Stromal cell of bone marrow (primary cell): ENCODE data around the gene PITX2.

Source experiments
- DNase-seq: peaks from one replicate; pipeline ENCODE4 v3.0.0-alpha.2; 2012; ENCODE audit warnings: low read depth

The PITX2 gene

DNA sequence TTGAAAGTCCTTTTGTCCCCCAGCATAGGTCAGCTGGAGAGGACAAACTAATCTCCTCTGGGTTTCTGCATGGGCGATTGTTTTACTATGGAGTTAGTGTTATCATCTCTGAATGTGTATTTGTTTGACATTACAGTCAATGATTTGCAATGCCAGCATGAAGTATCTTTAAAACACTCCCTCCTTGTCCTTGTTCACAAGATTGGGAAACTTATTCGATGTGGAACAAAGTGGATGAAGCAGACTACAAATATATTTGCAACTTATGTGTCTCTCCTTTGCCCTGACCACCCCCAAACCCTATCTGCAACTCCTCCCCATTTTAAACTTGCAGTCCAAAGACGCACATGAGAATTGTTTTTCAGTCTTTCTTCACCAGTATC lies 1.5 kb upstream of the PITX2 start:
- no peak for DNase-seq

DNA sequence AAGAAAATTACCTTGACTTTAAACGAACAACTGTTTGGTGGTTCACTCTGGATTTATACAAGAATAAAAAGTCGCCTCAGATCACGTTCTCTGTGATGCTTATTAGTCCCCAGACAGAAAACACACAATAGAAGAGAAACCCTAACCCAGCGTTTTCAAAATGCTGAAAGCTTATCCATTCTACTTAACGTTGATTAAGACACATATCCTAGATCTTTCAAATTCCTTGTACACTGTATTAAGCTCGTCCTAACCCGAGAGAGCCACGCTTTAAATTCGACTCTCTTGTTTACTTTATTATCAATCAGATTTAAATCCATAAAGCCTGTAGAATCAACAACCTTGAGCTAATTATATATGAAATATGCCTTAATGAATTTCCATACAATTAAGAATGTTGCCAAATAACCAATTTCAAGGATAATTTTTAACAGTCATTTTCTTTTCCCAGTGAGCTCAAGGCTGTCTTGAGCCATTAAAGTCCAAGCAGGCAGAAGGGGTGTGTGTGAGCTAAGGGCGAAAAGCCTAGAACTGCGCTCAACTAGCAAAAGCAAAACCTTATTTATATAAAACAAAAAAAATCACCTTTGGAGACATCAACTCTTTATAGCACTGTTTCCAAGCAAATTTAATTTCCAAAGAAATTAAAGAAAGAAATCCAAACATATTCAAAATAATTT lies 981 bp upstream of the PITX2 start:
- no peak for DNase-seq

DNA sequence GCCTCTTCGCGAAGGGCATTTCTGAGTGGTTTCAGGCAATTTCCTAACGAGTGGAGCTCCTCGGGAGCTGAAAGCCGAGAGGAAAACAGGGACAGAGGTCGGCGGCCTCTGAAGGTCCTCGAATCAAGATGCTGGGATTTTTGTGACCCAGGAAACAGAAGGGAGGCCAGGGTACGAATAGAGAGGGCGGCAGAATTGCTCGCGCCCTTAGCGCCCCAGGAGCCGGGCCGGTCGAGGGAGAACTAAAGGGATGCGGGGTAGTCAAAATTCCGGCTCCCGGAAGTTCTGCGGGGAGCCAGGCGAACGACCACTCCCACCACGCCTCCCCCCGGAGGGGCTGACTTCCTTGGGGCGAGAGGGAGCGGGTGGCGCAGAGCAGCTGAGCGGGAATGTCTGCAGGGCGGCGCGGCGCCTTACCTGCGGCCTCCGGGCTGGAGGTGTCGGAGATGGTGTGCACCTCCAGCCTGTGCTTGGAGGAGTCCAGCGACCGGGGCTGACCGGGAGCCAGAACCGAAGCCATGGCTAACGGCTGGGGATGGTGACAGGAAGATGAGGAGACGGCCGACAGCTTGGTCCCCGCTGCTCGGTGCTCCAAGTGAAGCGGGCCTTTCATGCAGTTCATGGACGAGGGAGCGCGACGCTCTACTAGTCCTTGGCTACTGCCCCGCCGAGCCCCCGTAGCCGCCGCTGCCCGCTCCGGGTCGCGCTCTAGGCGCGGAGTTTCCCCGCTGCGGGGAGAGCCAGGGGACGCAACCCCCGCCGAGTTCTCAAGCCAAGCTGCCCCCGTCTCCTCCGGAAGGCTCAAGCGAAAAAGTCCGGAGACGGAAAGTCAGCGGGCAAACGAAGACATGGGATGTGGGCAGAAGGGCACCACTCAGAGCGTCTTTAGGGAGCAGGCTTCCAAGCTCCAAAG lies 782 bp downstream of the PITX2 start:
- no peak for DNase-seq

DNA sequence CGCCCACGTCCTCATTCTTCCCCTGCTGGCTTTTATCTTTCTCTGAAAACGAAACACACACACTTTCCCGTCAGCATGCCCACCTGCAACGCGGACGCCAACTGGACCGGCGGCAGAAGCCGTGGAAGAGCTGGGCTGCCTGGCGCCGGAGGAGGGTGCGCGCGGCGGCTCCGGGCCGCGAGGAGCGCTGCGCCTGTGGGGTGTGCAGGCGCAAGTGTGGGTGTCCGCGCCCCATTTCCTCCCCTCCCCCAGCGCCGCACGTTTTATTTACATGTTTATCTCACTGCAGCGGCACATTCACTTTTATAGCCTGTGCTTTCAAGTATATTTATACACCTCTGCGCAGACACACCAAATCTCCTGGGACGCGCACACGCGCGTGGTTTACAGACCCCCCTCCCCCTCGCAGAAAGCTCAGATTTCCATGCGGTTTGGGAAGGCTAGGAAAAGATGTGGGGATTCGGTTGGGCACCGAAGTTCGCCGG lies 1.5 kb downstream of the PITX2 start:
- no peak for DNase-seq

DNA sequence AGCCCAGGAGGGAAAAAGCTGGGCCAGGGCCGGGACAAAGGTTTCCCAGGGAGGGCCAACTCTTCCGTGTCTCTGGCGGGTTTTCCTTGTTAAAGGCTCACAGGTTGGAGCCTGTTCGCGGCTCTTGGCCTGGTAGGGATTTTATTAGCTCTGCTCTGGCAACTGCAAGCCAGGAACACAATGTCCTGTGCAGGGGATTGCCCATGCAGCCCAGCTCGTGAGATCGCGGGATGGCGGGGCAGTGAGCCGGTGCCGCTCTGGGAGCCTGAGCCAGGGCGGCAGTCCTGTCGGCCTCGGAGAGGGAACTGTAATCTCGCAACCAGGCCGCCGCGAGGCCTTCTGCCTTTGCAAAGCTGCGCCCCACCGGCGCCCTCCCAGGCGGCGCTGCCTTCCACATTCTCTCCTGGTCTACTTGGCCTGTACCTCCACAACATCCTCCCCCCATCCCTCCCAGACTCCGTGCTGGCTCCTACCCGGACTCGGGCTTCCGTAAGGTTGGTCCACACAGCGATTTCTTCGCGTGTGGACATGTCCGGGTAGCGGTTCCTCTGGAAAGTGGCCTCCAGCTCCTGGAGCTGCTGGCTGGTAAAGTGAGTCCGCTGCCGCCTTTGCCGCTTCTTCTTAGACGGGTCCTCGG lies 2.1 kb downstream of the PITX2 start:
- no peak for DNase-seq

DNA sequence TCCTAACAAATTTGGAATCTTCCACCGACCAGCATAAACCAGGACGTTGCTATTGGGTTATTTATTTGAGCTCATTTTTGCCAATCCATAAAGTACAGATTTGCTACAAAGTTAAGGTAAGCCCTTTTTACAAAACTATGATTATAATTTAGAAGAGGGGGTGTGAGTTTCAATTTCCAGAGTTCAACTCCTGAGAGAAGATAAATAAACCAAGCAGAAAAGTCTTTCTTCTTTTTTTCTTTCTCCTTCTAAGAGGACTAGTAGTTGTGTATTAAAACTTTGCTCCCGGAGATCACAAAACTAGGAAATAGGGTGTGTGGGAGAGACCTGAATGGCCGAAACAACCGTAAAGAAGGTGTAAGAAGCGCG lies 2.6 kb downstream of the PITX2 start:
- DNase-seq: no peak

DNA sequence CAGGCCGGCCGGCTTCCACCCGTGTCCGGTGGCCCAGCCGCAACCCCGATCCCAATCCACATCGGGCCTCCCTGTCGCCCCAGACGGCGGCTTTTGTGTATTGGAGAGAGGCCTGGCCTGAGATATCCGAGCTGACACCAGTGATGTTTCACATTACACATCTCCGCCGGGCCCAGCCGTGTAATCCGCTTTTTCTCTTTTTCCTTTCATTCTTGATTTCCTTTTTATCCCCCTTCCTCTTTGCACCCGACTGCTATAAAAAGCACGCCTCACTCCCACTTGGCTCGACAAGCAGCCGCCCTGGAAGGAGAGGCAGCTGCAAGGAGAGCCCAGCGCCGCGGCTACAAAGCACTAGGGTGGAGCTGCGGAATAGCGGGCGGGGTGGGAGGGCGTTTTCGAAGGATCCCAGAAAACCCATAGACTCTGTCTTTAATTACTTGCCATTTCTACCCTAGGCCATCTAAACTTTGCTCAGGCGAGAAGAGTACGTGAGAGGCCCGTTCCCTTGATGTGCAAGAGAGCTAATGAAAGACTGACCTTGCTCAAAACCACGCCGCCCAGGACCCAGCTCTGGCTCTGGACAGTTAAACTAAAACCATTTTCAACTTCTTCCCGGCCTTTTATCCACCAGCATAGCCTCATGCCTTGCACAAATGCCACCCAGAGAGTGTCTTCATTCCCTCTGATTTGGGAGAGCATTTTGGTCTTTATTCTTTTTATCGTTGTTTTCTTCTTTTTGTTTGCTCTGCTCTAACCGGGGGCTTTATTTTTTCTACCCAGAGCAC lies 3.2 kb downstream of the PITX2 start:
- no peak for DNase-seq

DNA sequence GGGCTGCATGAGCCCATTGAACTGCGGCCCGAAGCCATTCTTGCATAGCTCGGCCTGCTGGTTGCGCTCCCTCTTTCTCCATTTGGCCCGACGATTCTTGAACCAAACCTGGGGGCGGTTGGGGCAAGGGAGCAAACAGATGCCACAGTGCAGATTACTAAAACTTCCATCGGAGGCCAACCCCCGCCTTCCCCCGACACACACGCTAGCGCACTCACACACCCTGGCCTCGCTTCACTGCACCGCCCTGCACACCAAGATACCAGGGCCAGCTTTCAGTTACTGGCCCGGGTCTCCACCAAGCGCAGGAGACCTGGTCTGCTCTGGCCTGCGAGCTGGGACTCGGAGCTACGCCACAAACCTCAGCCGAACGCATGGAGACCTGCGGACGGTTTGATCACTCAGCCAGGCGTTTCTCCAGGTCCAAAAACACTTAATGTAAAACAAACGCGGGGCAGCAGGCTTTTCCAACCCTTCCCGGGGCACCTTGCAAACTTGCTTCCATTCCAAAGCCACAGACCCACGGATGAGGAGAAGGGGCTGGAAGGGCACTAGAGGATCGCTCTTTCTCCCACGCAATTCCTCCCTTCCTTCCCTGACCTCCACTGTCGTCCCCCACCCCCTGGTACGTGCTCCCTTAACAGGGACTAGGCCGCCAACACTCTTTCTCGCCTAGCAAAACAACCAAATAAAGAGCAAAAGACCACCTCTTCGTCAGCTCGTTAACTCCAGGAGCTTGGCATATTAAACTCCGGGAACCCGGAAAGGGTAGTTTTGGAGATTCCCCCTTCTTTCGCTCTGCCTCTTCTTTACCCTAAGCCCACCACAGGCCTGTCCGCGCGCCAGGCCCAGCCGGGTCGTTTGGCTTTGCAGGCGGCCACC lies 4.1 kb downstream of the PITX2 start:
- DNase-seq: no peak

DNA sequence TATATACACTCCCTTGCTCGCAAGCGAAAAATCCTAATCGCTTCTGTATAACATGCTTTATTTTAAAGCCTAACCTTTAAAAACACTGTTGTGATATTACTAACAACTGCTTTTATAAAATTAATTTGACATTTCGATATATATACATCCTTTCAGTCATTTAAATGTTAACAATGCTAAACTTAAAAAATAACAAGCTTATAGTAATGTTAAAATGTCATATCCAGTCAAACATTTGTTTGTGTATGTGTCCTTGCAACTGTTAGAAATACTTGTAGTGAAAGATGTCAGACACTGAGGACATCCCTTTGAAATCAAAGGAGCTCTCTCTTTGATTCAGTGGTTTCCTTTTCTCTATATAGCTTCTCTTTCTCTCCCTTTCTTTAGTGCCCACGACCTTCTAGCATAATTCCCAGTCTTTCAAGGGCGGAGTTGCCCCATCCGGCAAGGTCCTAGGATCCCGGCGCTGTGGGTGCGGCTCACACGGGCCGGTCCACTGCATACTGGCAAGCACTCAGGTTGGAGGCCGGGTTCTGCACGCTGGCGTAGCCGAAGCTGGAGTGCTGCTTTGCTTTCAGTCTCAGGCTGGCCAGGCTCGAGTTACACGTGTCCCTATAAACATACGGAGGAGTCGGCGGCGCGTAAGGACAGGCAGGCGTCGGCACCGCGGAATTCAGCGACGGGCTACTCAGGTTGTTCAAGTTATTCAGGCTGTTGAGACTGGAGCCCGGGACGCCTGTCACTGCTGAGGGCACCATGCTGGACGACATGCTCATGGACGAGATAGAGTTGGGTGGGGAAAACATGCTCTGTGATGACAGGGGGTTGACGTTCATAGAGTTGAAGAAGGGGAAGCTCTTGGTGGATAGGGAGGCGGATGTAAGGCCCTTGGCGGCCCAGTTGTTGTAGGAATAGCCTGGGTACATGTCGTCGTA lies 5.0 kb downstream of the PITX2 start:
- DNase-seq: no peak

DNA sequence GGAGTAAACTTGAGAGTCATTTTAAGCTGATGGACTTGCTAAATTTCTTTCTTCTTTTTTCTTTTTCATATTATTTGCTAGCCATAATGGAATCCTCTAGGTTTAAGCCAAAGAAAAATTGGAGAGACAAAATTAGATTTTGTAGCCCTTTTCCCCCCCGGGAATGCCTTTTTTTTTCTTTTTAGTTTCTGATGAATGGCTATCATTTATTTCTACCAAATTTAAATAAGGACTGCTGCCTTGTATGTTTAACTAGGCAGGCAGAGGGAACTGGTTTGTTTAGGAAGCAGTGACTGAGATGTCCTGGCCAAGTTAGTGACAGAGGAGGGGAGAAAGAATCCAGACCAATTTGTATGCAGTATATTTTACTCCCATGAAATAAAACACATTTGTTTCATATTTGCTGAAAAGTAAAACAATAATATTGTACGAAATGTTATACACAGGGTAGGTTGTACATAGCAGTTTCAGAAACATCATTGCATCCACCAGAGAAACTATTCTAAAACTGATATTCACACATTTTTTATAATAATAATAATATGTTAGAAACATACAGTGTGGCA lies 5.7 kb downstream of the PITX2 start:
- no peak for DNase-seq

DNA sequence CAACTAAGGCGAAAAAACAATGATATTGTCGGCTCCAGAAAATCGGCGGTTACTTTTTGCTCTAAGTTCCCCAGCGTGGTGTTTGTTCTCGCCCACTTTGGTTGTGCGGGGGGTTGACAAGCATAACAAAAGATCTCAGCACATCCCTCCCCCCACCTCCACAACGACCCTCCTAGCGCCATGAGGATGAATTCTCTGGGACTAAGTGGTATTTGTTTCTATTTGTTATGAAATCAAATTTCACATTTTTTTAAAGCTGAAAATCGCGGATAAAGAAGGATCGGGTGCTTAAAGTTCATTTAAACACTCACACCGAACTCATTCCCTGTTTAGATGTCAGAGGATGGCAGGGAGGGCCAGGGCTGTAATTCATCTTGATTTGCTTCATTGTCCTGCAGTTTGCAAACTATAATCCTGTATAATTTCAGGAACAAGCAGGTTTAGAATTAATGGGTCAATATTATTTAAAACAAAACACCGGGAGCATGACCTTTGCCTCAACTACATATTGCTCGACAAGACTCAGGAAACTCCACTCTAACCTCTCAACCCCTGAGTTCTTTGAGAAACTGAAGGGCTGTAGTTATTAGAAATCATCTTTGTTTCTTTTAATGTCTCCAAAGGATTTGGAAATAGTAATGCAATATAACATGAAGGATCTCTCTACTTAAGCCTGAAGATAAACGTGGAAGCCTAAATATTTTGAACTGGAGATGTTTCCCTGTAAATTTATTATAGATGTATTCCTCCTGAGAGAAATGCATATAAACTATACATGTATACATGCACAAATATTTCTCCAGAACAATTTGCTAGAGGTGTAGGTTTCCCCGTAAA lies 6.4 kb downstream of the PITX2 start:
- no peak for DNase-seq

DNA sequence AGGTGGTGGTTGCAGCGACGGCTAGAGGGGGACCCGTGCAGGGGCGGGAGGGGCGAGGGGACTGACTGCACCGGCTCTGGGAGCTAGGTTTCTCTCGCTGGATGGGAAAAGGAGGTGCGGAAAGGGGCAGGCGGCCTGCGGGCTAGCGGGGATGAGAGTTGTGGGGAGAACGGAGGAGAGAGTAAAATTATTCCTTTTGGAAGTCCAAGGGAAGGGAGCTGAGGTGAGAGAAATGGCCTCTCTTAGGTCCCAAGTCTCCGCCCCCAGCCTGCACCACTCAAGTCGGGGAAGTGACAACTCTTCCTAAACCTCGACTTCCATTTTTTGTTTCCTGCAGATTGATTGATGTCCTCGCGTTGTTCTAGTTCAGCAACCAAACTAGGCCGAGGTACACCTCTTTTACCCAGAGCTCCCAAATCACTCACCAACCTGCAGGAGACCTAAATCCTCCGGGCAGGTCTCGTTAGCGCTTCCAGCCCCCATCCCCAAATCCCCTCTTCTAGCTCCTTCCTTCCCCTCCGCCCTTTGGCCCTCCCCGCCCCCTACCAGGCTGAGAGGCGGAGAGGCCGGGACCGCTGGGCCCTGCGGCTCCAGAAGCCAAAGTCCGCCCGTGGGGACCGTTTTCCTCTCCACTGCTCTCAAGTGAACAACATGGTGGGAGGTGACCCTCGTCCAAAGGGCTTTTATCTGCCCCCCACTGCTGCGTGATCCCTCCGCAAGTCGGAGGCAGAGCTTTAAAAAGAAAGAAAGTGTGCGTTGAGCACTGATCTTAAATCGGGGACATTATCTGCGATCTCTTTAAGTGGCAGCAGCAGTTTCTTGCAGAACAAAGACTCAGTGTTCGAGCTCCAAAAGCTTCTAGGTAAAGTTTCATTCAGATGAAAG lies 7.3 kb downstream of the PITX2 start:
- DNase-seq: no peak

DNA sequence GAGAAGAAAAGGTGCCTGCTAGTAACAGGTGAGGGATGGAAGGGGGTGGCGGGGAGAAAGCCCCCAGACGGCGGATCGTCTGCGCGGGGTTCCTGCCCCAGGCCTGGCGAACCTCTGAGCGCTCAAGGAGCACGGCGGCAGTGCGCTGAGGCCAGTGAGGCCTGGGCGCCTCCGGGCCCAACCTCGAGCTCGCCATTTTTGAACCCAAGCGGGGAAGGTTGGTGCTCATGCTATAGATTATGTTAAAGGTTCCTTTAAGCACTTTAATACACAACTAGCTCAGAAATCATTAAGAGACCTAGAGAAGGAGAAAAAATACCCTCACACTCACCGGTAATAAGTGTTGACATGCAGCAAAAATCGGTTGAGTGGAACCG lies 7.9 kb downstream of the PITX2 start:
- no peak for DNase-seq

DNA sequence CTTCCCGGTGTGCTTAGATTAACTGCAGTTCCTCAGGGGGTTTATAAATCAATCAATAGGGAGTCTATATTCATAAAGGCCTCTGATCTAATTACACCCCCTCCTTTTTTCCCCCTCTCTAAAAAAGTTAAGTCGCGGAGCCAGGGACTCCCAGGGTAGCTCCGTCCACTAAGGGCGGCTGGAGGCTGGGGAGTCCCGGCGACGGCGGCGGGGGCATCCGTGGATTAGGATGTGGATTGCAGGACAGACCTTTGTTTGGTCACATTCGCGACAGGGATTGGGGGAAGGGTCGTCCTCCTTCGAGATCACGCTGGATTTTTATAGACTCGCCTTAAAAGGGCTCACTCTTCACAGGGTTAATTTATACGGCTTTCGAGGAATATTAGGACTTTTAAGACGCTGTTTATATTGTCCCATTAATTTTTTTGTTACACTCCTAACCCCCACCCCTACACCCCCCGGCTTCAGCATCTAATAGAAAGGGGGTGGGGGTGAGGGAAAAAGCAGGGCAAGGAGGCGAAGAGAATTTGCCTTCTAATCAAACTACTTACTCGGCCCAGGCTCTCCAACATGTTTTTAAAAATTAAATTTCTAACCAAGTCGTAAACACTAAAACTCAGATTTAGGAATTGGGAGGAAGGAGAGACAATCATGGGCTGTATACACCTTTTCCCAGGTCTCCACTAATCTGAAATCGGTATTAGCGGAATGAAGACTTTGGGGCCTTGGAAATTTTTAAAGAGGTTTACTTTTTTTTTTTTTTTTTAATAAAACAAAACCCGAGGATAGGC lies 8.5 kb downstream of the PITX2 start:
- DNase-seq: no peak

DNA sequence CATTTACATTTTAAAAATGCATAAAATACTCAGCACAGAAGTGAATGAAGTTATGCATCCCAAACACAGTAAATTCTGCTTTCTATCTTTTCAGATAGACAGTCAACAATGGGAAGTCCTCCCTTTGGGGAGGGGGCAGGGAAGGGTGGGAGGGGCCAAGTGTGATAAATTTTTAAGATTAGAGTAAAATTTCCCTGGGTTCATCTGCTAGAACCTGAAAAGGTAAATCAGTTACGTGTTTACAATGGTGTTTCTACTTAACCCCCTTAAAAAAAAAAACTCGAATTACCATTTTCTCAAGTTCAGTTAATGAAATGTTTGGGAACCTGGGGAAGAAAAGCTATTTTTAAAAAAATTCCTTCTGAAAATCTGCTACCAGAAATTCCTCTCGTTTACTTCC lies 9.1 kb downstream of the PITX2 start:
- no peak for DNase-seq

DNA sequence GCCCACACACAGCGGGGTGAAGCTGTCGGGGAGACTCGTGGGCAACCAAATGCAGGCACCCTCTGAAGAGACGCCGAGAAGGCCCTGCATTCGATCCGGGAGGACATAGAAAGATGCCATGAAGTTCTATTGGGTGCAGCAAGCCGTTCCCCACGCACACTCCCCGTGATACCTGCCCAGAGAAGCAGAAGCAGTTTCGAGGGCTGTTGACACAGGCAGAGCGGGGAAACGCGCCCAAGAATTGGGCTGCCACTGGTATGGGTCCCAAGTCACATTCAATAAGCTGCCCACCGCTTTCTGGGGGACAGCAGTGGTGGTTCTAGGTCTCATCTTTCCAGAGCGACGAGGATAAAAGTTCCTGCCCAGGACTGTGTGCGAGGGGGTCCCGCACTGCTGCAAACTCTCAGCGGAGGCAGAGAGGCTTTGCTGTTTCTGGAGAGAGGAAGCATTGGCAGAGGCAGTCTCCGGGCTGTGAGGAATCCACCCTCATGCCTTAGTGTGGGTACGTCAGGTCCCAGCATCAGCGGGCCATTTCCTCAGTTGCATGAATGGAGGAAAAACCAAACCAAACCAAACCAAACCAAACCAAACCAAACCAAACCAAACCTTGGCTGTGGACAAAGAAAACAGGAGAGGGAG lies 10.1 kb downstream of the PITX2 start:
- DNase-seq: no peak
